SH-SY5Y (cell line): ENCODE data around the gene ACTRT2.

ENCODE experiments used
- GATA2 ChIP-seq: IDR thresholded peaks from 2 replicates; pipeline ENCODE4 v1.6.1; 2011; ENCODE audit warnings: mild to moderate bottlenecking, low read depth, low read length
- GATA3 ChIP-seq: IDR thresholded peaks from 2 replicates; pipeline ENCODE4 v1.6.1; 2011; ENCODE audit warnings: low read depth, mild to moderate bottlenecking, low read length, moderate library complexity

- no peak for TF ChIP-seq GATA2
- no peak for TF ChIP-seq GATA3
Observed at GRCh38 chr1:3018051-3018471, 3.2 kb upstream of the ACTRT2 start.
